Measurements from ENCODE around the gene FCER1A.

DNA sequence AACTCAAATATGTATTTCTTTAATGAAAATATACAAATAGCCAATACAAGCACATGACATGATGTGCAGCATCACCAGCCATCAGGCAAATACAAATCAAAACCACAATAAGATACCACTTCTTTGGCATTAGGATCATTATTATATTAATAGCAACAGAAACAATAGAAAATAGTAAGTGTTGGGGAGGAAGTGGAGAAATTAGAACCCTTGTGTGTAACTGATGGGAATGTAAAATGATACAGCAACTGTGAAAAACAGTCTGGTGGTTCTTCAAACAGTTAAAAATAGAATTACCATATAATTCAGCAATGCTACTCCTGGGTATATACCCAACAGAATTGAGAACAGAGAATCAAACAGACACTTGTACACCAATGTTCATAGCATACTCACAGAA is 40.8 kb upstream of the FCER1A start:
- TF ChIP-seq, protein P1, sequence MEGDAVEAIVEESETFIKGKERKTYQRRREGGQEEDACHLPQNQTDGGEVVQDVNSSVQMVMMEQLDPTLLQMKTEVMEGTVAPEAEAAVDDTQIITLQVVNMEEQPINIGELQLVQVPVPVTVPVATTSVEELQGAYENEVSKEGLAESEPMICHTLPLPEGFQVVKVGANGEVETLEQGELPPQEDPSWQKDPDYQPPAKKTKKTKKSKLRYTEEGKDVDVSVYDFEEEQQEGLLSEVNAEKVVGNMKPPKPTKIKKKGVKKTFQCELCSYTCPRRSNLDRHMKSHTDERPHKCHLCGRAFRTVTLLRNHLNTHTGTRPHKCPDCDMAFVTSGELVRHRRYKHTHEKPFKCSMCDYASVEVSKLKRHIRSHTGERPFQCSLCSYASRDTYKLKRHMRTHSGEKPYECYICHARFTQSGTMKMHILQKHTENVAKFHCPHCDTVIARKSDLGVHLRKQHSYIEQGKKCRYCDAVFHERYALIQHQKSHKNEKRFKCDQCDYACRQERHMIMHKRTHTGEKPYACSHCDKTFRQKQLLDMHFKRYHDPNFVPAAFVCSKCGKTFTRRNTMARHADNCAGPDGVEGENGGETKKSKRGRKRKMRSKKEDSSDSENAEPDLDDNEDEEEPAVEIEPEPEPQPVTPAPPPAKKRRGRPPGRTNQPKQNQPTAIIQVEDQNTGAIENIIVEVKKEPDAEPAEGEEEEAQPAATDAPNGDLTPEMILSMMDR (conservative IDR thresholded peaks at IDR 0.05 in 1 of 2, IDR thresholded peaks at IDR 0.05 in 1 of 2; ENCODE audit: low read depth in 1 of 2, low read length in 2 of 2), result no peak
- no peak for TF ChIP-seq EZH2 (IDR thresholded peaks at IDR 0.05; ENCODE audit: low read length, missing control alignments)

All from fibroblast of lung (primary cell).